ENCODE data around the gene SPEM1.
A peak's percentile ranks its signal among the peaks of the same experiment; 100 is the strongest.

The SPEM1 gene

DNA sequence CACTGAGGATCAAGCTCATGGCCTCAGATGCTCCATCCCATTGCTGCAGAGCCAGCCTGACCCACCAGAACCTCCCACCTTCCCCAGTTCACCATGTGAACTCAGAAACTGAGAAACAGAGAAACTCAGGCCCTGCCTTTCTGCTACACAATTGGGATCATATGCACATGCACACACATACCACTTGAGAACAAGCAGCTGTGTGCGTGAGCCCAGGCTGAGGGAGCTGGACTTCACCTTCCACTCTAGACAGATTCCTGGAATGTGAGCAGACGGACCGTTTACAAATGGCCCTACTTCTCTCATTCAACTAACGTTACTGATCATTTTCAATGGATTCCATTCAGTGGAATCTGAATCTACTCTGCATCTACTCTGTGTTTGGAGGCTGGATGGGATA is 3.6 kb downstream of the SPEM1 start:
- no peak for DNase-seq

DNA sequence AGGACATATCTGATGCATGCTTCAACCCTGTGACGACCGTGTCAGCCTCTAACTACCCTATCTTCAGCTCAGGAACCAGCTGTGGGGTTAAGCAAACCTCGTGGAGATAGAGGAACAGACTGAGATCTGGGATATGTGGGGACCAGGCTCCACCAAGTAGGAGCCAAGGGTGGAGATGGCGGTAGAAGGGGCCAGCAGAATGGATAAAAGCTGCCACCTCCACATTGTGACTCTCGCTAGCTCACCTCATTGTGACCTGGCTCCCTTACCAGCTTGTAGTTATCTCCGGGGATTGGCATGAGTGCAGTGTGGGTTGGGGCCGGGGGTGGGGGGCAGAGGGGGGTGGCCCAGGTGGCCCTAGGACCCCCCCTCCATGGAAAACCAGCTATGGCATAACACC is 5.2 kb downstream of the SPEM1 start, which contains the start of gene SPEM2:
SPEM2 (plus strand) TSS at position 301 of the 400 bp plus-strand sequence; CDS start at position 374, 73 bp downstream.
- no peak for DNase-seq

DNA sequence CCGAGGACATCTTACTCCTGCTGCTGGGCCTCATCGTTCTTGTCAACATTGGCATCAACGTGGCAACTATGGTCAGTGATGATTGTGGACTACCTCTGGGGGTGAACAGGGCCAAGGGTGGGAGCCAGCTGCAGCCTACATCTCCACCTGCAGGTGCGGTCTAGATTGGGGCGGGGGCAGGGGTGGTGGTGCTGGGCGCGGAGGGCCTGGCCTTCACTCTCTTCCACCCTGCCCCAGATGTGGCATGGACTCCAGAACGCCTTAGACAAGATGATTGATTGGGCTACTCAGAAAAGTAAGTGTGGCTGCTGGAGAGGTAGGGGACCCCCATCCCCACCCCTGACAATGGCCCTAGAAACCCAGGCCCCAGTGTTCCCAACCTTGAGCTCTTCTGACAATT is 5.6 kb downstream of the SPEM1 start:
- DNase-seq = no peak

GRCh38 chr17:7426203-7426863 is 6.2 kb downstream of the SPEM1 start:
- DNase-seq = no peak

GRCh38 chr17:7426896-7427489 is 6.9 kb downstream of the SPEM1 start:
- no peak for DNase-seq

GRCh38 chr17:7427549-7427948 is 7.4 kb downstream of the SPEM1 start:
- no peak for DNase-seq

DNA sequence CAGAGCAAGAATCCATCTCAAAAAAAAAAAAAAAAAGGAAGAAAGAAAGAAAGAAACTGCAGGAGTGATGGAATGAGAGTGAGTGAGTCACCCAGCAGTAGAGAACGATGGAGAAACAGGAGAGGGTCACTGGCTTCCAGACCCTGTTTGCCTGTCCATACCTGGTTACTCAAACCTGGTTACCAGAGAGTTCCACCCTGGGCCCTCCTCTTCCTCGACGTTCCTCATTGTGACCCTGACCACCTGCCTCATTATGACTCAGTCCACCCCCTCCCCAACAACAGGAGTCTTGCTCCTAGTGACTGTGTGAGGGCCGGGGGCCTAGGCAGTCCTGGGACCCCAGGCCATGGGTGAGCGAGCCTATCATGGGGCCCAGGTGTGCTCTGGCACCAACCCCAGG is 8.4 kb downstream of the SPEM1 start, which contains the start of gene SPEM3:
SPEM3 (plus strand) TSS at position 301 of the 400 bp plus-strand sequence; CDS start at position 347, 46 bp downstream.
- DNase-seq = no peak

GRCh38 chr17:7429722-7430121 is 9.6 kb downstream of the SPEM1 start:
- no peak for DNase-seq

- no peak for DNase-seq
Observed at GRCh38 chr17:7431231-7431630, 11.1 kb downstream of the SPEM1 start.

- no peak for DNase-seq
Observed at GRCh38 chr17:7432296-7432695, 12.2 kb downstream of the SPEM1 start.

DNA sequence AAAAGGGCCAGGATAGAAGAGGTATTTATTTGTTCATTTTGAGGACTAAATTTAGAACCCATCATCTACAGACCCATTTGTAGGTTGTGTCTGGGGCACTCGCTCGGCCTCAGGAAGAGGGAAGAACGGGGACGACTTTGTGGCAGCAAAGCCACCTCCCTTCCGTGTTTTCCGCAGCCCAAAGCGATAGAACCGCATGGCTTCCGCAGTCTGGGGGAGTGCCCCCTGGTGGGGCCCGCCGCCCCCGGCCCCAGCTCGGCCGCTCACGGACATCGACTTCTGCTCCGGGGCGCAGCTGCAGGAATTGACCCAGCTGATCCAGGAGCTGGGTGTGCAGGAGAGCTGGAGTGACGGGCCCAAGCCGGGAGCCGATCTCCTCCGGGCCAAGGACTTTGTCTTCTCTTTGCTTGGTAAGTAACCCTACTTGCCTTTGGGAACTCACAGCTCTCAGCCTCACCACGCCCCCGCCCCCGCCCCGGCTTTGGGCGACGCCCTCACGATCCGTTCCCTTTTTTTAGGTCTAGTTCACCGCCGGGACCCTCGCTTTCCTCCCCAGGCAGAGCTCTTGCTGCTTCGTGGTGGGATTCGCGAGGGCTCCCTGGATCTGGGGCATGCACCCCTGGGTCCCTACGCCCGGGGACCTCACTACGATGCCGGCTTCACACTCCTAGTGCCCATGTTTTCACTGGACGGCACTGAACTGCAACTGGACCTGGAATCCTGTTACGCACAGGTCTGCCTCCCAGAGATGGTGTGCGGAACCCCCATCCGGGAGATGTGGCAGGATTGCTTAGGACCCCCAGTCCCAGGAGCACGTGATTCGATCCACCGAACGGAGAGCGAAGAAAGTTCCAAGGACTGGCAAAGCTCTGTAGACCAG is 15.8 kb downstream of the SPEM1 start:
- DNase-seq = peak; percentile 49 to 53

DNA sequence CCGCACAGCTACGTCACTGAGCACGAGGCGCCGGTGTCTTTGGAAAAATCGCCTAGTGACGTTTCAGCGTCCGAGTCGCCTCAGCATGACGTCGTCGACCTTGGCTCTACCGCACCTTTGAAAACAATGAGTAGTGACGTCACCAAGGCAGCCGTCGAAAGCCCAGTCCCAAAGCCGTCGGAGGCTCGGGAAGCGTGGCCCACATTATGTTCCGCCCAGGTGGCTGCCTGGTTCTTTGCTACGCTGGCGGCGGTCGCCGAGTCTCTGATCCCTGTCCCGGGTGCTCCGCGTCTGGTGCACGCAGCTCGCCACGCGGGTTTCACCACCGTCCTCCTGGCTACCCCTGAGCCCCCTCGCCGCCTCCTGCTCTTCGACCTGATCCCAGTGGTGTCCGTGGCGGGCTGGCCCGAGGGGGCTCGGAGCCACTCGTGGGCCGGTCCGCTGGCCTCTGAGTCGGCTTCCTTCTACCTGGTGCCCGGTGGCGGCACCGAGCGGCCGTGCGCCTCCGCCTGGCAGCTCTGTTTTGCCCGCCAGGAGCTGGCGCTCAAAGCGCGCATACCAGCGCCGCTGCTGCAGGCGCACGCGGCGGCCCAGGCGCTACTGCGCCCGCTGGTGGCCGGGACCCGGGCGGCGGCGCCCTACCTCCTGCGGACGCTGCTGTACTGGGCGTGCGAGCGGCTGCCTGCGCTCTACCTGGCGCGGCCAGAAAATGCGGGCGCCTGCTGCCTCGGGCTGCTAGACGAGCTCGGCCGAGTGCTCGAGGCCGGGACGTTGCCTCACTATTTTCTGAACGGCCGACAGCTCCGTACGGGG is 16.6 kb downstream of the SPEM1 start:
- peak; percentile 69 to 74 for DNase-seq

GRCh38 chr17:7437369-7437863 is 17.3 kb downstream of the SPEM1 start:
- DNase-seq = no peak

DNA sequence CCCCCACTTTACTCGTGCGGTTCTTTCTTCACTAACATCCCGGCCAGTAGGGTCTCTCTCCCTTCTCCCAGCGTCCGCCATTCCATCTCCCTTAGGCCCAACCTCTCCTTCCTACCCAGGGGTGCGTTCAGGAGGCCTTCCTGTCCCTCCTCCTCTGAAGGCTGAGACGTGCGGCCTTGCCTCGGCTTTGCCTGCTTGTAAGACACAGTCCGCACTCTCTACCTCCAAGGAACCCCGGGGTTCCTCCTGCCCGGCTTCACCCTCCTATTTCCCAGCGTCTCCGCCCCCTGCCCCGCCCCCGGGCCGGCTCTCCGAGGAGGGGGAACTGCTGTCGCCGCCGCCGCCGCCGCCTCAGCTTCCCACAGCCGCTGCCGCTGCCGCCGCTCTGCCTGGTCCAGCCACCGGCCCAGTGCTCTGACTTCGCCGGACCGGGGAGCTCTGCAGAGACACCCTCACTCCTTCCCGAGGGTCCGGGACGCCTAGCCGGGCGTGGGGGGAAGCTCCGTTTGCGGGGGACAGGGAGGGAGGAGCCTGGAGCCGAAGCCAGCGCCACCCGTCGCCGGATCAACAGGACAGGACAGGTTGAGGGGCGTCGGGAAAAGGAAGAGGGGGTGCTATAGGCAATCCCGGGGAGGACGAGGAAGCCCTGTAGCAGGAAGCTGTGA is 18.0 kb downstream of the SPEM1 start:
- DNase-seq = peak; percentile 51 to 60

DNA sequence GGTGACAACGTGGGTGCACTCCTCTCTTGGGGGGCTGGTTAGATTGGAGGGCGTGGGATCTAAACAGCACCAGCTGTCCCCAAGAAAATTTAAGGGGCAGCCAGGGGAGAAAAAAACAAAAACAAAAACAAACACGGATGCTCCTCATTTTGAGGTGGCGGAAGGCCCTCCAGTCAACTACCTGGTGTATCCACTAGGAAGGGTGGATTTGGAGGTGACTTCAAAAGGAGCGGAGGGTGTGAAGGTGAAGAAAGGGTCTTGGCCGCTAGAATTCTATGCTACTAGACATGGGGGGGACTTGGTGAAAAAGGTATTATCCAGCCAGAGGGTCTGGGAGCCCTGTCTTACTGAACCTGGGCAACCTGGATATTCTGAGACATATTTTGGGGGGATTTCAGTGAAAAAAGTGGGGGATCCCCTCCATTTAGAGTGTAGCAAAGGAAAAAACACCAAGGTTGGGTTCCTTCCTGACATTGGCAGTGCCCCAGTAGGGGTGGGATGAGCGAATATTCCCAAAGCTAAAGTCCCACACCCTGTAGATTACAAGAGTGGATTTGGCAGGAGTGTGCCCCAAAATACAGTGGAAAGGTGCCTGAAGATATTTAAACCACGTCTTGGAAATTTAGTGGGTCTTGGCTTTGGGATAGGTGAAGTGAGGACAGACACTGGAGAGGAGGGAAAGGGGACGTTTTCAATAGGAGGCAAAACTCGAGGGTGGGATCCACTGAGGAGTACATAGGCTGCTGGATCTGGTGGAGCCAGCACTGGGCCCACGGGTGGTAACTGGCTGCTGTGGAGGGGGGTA is 18.7 kb downstream of the SPEM1 start:
- no peak for DNase-seq

DNA sequence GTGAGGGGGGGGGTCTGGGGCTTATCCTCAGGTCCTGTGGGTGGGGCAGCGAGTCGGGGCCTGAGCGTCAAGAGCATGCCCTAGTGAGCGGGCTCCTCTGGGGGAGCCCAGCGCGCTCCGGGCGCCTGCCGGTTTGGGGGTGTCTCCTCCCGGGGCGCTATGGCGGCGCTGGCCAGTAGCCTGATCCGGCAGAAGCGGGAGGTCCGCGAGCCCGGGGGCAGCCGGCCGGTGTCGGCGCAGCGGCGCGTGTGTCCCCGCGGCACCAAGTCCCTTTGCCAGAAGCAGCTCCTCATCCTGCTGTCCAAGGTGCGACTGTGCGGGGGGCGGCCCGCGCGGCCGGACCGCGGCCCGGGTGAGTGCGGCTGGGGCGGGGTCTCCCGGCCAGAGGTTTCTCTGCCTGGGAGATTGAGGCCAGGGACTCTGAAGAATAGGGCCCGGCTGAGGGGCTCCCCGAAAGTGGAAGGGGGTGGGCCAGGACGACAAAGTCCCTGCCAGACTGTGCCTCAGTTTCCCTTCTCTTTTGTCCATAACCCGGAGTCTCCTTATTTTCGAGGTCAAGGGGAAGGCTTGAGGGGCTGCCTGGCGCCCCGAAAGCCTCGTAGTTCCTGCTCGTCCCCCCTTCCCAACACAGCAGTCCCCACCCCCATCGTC is 19.5 kb downstream of the SPEM1 start, which contains the start of gene FGF11:
FGF11 (plus strand) TSS at position 51 of the 651 bp plus-strand sequence; CDS start at position 160, 109 bp downstream.
- no peak for DNase-seq

- no peak for DNase-seq
Observed at GRCh38 chr17:7440113-7440833, 20.1 kb downstream of the SPEM1 start.

GRCh38 chr17:7440834-7441195 is 20.7 kb downstream of the SPEM1 start:
- no peak for DNase-seq

- no peak for DNase-seq
Observed at GRCh38 chr17:7441266-7441665, 21.1 kb downstream of the SPEM1 start.

DNA sequence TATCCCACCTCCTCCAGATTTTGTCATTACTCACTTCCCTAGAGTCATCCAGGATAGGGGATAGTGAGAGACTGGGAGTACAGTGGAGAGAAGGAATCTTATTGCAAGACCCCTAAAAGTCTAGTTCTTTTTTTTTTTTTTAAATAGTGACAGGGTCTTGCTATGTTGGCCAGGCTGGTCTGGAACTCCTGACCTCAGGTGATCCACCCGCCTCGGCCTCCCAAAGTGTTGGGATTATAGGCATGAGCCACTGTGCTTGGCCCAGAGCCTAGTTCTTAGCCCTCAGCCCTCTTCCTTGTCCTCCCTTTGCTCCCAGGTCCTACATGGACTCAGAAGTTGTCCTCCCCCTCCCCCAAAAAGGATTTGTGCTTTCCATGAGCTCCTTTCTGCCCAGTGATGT is 22.0 kb downstream of the SPEM1 start:
- DNase-seq = no peak
